HG02571 (cell line): Measurements from ENCODE around the gene TLCD3B.

Experiments used
- ATAC-seq: cut with Tn5 transposase; IDR thresholded peaks from one replicate; pipeline ENCODE4 v1.9.1; 2021; ENCODE audit warnings: mild to moderate bottlenecking, moderate library complexity; ENCODE audit not compliant: unreplicated experiment

Gene TLCD3B

DNA sequence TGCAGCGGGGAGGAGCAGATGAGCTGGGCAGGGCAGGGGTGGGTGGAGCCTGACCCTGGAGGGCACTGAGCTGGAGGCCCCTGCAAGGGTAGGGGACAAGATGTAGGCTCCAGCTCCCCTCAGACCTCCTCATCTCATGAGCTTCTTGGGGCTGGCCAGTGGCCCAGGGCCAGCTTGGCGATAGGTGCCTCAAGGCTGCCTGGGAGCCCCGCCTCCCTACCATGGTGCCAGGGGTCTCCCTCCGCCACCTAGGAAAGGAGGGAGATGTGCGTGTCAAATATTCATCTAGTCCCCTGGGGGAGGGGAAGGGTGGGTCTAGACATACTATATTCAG is 39.5 kb downstream of the TLCD3B start:
- no peak for ATAC-seq

DNA sequence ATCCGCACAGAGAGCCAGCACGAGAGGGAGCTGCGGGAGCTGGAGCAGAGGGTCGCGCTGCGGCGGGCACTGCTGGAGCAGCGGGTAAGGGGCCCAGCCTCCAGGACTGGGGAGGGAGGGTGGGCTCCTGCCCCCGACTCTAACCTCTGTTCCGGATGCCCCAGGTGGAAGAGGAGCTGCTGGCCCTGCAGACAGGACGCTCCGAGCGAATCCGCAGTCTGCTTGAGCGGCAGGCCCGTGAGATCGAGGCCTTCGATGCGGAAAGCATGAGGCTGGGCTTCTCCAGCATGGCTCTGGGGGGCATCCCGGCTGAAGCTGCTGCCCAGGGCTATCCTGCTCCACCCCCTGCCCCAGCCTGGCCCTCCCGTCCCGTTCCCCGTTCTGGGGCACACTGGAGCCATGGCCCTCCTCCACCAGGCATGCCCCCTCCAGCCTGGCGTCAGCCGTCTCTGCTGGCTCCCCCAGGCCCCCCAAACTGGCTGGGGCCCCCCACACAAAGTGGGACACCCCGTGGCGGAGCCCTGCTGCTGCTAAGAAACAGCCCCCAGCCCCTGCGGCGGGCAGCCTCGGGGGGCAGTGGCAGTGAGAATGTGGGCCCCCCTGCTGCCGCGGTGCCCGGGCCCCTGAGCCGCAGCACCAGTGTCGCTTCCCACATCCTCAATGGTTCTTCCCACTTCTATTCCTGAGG is 40.0 kb downstream of the TLCD3B start:
- no peak for ATAC-seq

GRCh38 chr16:29990034-29990433 is 41.0 kb downstream of the TLCD3B start:
- no peak for ATAC-seq

DNA sequence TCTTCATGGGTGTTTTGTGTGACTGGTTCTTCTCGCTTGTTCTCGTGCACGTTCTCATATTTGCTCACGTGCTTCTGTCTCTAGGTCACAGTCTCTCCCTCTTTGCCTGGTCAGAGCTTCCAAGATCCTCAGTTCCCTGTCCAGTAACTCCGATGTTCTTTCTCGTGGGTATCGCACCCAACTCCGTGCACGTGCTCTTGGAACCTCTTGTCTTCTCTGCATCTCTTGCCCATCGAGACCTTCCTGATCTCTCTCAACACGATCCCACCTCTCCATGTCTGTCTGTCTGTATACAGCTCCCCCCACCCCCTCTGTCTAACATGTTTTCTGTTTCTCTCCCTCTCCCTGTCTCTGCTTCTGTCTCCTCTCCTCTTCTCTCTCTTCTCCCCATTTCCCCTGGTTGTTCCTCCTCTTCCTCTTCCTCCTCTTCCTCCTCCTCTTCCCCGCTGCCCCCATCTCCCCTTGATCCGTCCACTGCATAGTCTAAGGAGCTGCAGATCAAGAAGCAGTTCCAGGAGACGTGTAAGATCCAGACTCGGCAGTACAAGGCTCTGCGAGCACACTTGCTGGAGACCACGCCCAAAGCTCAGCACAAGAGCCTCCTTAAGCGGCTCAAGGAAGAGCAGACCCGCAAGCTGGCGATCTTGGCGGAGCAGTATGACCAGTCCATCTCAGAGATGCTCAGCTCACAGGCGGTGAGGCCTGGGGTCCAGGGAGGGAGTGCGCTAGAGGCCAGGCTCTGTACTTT is 41.8 kb downstream of the TLCD3B start:
- no peak for ATAC-seq

DNA sequence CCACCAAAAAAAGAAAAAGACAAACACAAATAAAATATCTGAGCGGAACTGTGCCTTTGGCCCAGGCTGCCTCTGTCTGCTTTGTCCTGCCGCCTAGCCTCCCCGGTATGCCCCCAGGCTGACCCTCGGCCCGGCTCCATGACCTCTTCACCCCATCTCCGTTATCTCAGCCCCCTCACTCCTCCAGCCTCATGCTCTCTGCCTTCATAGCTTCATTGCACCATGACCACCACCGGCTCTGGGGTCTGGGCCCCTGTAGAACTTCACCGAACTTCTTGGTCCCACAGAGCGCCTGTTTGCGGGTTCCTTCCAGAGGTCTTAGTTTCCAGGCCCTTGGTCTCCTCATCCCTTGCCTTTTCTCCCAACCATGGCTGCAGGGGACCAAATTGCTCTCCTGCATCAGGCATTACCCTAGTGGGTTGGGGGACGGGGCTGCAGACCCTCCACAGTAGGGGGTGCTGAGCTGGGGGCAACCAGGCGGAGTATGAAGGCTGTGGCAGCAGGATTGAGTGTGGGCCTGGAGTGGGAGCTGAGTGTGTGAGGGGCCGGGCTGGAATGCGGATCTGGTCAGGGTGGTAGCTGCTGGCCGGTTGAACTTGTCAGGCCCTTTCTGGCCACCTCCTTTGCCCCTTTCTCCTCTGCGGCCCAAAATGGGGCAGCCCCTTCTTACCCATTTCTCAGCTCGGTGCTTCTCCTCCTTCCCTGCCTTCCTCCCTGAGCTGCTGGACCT is 42.6 kb downstream of the TLCD3B start:
- ATAC-seq: no peak

- ATAC-seq: no peak
Measured at GRCh38 chr16:29987371-29988085, 43.5 kb downstream of the TLCD3B start.

GRCh38 chr16:29986931-29987330 is 44.1 kb downstream of the TLCD3B start:
- no peak for ATAC-seq

- ATAC-seq: no peak
Measured at GRCh38 chr16:29986231-29986630, 44.8 kb downstream of the TLCD3B start.

DNA sequence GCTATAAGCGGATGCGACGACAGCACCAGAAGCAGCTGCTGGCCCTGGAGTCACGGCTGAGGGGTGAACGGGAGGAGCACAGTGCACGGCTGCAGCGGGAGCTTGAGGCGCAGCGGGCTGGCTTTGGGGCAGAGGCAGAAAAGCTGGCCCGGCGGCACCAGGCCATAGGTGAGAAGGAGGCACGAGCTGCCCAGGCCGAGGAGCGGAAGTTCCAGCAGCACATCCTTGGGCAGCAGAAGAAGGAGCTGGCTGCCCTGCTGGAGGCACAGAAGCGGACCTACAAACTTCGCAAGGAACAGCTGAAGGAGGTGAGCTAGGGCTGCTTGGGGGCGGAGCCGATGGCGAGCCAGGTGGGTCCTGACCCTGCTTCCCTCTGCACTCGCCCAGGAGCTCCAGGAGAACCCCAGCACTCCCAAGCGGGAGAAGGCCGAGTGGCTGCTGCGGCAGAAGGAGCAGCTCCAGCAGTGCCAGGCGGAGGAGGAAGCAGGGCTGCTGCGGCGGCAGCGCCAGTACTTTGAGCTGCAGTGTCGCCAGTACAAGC is 45.7 kb downstream of the TLCD3B start:
- no peak for ATAC-seq

DNA sequence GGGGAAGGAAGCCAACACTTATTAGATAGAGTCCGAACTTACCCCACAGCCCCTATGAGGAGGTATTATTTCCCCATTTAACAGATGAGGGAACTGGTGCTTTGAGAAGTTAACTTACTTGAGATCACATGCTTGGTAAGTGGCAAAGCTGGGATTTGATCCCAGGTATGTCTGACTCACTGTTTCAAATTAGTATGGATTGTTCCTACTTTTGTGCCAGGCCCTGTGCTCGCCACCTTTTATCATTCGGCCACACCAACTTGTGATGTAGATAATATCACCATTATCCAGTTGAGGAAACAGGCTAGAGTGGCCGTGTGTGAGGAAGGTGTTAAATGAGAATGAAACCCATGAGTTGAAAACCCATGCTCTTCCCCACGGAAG is 46.3 kb downstream of the TLCD3B start:
- no peak for ATAC-seq

DNA sequence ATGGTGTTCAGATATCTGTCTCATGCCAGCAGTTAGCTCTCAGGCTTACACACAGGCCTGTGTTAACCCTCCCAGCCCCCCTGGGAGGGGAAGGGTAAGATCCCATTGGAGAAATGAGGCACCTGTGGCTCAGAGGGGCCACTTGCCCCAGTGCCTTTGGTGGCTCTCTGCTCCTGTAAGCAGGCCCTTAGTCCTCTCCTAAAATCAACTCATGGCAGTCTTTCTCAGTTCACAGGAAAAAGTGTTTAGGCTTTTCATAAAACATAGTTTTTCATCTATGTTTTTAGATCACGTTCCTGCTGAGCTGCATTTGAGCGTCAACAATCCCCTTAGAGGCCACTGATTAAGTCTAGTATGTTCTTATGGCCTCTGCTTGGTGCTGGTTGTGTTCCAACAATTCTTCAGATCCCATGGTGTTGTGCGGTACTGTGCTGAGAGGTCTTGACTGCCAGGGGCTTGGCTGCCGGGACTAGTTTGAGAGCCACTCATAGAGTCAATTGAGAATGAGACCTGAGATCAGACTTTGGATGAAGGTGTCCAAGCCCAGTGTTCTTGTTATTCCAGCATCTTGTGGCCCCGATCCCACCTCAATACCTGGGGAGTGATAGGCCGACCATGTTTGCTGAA is 46.8 kb downstream of the TLCD3B start:
- ATAC-seq: no peak

DNA sequence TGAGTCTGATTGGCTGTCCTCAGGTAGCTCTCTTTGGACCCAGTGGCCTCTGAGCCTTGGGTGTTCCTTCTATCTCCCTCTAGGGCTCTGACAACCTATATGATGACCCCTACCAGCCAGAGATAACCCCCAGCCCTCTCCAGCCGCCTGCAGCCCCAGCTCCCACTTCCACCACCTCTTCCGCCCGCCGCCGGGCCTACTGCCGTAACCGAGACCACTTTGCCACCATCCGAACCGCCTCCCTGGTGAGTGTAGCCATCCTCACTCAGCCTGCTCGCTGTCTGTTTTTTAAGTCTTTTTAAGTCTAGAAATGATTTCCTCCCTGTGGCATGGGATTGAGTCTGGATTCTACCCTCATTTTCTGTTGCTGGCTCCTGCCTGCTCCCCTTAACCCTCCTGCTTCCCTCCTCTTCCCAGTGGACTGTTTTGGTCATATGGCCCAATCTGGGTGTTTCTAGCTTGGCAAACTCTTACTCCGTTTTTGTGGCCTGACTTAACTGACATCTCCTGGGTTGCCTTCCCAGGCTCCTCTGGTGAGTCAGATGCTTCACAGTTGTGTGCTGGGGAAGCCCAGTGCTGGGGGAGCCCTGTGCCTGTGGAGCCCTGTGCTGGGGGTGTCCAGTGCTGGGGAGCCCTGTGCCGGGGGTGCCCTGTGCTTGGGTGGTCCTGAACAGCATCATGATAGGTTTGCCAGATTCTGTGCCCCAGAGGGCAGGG is 47.5 kb downstream of the TLCD3B start:
- ATAC-seq: no peak

DNA sequence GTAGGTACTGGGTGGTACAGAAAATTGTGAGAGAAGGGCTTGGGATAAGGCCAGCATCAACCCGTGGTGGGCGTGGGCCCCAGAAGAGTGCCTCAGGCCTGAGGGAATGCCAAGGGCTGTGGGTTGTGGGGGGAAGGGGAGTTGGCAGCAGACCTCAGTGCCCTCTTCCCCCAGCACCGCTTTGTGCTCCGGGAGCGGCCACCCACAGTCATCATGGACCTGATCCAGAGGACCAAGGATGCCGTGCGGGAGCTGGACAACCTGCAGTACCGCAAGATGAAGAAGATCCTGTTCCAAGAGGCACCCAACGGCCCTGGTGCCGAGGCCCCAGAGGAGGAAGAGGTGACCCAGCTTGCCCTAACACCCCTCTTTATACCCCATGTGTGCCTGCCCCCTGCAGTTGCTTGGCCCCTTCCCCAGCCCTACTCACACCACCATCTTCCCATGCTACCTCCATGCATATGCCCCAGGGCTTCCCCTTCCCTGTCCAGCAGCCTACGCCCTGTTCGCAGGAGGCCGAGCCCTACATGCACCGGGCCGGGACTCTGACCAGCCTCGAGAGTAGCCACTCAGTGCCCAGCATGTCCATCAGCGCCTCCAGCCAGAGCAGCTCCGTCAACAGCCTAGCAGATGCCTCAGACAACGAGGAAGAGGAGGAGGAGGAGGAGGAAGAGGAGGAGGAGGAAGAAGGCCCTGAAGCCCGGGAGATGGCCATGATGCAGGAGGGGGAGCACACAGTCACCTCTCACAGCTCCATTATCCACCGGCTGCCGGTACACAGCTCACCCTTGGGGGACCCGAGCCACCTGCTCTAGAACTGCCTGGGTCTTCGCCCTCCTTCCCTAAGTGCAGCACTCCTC is 48.3 kb downstream of the TLCD3B start:
- no peak for ATAC-seq

- no peak for ATAC-seq
Measured at GRCh38 chr16:29978564-29979270, 52.4 kb downstream of the TLCD3B start.

DNA sequence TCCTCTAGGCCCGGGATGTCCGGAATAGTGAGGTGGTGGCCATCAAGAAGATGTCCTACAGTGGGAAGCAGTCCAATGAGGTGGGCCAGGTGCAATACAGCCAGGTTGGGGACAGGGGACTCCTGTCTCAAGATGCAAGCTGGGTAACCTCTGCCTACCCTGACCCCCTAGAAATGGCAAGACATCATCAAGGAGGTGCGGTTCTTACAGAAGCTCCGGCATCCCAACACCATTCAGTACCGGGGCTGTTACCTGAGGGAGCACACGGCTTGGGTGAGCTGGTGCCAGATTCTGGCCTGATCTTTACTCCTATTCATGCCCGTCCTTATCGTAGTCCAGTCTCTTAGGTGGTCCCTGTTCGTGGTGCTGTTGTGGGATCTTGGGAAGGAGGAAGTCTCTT is 53.0 kb downstream of the TLCD3B start:
- no peak for ATAC-seq

DNA sequence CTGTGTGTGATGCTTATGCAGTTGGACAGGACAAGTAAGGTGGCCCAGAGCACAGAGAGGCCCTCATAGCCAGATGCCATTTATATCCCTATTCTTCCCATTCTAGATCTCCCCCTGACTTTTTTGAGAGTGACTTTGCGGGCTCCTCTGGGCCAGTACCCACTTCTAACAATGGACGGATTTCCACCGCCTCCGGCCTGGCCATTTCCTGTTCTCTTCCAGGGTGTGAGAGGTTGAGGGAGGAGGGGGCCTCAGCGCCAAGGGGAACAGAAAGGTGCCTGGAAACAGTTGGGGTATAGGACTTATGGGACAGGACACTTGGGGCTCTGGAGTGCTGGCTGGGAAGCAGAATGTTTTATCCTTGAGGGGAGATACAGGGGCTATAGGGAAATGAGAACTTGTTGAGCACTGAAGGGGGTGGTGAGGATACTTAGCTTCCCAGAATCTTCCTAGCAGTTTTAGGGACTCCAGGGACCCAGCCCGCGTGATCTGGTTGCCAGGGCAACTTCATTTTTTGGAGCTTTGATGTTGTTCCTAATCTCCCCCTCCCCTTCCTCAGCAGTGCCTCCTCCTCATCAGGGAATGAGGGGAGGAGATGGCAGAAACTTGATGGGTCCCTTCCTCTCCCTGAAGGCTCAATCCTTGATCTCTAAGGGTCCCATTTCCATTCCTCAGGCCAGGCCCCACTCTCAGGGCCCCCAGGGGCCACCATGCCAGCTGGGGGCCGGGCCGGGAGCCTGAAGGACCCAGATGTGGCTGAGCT is 53.8 kb downstream of the TLCD3B start:
- ATAC-seq: no peak

- no peak for ATAC-seq
Measured at GRCh38 chr16:29975811-29976511, 55.1 kb downstream of the TLCD3B start.
